Activated gamma-delta T cell (primary cell): ENCODE measurements around the gene PKNOX2.

Experiments
- DNase-seq: peaks from one replicate; lab custom pipeline; 2025; lab: John Stamatoyannopoulos, UW

Gene PKNOX2

DNA sequence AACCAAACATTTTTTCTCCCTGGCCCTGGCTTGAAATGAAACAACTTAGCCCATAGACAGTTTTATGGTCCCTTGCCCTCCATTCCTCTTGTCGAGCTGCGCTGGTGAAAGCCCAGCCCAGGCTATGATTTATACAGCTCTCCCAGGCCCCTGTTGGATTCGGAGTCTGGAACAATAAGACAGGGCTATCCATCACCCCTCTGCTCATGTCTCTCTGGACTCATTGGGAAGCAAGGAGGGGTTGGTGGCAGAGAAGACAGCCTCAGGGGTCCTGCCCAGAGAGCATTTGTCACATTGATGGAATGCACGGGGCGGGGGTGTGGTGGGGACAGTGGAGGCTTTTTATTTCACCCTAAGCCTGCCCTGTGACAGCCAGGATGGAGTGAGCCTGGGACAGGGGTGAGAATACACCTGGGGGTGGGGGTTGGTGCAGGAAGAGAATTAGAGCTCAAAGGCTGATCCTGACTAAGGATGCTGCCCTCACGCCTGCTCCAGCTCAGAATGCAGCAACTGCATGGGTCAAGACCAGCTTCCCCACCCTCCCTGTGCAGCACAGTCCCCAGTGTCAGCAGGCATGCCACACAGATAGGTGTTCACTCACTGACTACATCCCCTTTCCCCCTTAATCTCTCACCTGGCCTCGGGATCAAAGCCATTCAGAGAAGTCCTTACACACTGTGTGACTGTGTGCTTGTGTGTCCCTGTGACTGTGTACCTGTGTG lies 10.0 kb upstream of the PKNOX2 start:
- DNase-seq: no peak

DNA sequence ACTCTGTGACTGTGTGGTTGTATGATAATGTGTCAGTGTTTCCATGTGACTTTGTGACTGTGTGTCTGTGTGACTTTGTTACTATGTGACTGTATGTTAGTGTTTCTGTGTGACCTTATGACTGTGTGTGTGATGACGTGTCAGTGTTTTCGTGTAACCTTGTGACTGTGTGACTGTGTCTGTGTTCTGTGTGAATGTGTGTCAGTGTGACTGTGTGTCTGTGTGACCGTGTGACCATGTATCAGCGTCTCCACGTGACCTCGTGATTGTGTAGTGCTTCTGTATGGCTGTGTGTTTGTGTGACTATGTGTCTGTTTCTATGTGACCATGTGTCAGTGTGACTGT lies 9.5 kb upstream of the PKNOX2 start:
- DNase-seq: no peak

DNA sequence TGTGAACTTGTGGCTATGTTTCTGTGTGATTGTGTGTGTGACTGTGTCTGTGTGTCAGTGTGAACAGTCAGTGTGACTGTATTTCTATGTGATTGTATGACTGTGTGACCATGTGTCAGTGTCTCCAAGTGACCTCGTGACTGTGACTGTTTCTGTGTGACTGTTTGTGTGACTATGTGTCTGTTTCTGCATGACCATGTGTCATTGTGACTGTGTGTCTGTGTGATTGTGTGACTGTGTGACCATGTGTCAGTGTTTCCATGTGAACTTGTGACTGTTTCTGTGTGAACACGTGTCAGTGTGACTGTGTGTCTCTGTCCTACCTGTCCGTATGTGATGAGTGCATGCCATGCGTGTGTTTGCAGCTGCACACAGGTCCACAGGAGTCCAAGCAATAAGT lies 8.8 kb upstream of the PKNOX2 start:
- no peak for DNase-seq

DNA sequence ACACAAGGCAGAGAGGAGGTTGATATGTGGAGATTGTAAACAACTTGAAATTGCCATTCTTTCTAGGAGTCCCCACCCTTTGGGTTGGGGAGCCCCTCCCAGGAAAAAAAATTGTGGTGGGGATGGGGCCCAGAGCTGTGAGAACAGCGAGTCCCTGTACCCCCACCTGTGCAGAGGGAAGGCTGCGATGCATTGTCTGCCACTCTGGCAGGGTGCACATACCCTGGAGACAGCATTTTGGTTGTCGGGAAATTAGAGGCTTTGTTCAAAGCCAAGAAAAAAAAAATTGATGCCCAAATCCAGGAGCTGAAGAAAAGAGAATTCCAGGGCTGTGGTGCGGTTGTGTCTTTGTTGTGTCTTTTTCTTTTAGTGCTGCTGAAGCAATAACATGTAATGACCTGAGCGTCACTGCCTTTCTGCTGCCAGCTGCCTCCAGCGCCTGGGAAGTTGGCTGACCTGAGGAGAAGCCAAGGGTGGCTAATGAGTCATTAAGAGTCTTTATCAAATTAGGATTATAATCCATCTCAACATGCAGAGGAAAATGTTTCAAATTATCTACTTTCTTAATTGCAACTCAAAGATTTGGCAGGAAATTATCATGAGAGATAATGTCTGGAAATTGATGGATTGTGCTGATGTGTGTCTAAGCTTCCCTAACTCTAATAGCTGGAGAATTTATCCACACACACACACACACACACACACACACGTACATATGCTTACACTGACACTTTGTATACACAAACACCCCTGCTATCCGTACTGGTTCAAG lies 8.0 kb upstream of the PKNOX2 start:
- no peak for DNase-seq

DNA sequence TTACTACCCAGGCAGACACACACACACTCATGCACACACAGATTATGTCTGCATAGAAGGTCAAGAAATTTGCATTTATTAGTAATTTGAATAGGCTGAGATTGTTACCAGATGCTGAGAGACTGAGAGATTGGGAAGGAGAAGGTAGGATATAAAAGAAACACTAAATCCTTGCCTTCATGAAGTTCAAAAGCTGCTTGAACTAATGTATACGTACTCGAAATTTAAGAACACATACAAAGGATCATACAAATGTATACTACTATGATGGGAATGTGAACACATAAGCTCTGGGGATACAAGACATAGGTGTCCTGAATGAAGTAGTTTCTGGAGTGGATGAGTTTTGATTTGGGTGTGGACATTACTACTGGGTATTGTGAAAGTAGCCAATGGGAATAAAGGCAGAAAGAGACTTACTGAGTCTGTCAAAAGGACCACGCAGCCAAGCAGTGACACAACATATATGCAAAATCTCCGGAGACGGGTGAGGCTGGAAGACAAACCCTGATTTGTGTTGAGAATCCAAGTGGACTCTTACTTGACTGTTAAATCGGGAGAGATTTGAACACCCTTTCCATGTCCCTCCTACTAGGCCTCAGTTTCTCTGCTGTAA lies 7.3 kb upstream of the PKNOX2 start:
- no peak for DNase-seq

DNA sequence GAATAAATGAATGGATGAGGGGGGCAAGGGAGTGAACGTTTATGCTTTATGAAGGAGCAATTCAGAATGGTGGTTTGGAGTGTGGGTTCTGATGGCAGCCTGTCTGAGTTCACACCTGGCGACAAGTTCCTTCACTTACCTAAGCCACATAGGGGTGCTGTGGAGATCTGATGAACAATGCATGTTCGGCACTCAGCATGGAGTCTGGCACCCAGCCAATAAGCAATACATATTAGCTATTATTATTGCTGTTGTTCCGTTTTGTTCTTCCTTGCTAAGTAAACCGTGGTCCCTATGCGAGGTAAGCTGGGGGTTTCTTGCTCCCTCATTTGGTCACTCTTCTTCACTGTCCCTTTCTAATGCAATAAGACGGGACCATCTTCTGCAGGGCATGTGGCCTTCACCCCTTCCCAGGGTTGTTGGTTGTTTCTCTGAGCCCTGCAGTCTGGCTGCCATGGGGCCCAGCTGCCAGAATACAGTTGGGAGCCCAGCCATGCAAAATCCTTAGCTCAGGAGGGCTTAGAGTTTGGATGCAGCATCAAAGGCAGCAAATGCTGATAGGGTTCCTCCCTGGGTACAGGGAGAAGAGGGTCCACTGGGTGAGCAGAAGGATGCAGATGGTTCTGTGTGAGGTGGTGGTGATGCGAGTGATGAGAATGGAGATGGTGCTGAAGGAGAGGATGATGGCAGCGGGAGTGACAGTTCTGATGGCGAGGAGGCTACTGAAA lies 6.4 kb upstream of the PKNOX2 start:
- DNase-seq: no peak

DNA sequence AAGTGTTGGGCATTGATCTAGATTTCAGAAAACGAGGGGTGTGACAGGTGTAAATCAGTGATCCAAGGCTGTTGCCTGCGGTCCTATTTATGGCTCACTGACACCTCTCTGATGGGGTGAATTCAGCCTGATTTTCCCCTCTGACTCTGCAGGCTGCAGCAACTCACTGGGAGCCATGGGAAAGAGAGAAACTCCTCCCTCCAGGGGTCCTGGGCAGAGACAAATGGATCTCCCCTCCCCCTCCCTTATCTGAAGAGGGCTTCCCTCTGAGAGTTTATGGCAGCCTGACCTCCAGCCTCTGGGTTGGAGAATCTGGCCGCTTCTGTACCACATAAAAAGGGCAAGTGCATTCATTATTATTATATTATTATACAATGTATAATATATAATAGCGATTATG lies 1.8 kb upstream of the PKNOX2 start:
- DNase-seq: no peak

DNA sequence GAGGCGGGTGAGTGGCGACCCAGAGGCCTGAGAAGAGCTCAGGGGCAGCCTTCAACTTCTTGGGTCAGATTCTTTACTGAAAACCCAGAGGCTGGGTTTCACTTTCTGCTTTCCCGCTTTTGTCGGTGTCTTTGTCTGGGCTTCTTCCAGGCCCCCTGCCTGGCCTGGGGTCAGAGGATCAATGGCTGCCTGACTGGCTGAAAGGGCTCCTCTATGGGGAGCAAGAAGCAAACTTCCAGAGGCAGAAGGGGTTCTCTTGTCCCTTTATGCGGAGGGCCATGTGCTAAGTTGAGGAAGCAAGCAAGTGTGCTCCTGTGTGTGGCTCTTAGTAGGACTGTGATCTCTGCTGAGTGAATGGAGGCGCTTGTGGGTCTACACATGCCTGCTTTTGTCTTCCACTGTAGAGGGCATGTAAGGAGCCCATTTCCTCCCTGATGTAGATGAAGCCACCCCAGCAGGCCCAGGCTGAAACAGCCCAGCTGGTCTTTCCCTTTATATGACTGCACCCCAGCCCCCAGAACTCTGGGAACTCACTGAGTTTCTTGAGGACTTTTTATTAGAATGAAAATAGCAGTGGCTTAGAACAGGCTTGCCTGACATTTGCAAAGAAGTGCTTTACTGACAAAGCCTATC lies 1.0 kb upstream of the PKNOX2 start:
- DNase-seq: no peak

DNA sequence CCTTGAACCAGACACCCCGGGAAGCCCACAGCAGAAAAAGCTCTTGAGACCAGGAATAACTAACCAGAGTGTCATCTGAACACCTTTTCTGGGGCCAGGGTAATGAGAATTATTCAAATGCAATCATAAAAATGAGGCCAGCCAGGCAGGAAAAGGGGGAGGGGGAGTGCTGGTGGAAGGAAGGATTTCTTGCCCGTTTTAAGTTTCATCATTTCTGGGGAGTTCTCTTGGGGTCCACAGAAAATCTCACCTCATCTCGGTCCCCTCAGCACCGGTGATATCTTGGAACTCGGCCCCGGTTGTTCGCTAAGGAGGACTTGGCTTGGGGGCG lies 495 bp upstream of the PKNOX2 start:
- DNase-seq: no peak

DNA sequence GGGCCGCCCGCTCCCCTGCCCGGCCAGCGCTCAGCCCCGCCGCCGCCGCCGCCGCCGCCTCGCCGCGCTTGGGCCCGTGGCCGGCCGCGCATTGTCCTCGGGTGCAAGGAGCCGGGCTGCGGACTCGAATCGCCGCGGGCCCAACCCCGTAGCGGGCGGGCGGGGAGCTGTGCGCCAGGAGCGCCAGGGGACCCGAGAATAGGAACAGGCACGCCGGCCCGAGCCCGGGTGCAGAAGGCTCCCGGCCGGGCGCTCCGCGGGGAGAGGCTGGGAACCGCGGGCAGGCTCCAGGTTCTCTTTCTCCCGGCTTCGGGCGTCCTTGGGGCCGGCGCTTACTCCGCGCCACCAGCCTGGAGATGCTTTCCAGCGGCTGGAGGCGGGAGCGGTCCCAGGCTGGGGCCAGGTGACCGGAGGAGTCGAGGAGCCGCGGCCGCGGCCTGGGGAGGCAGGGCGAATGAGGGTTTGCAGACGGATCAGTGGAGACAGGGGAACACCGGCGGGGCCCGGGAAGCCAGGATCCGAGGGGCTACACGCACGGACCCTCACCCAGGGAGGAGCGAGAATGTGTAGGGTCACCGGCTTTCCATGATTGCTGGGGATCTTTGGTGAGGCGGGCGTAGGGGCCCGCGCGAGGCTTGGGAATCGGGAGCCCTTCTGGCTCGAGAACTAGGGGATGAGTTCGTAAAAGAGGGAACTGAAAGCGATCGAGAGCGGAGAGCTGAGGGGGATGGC lies 726 bp downstream of the PKNOX2 start:
- no peak for DNase-seq

DNA sequence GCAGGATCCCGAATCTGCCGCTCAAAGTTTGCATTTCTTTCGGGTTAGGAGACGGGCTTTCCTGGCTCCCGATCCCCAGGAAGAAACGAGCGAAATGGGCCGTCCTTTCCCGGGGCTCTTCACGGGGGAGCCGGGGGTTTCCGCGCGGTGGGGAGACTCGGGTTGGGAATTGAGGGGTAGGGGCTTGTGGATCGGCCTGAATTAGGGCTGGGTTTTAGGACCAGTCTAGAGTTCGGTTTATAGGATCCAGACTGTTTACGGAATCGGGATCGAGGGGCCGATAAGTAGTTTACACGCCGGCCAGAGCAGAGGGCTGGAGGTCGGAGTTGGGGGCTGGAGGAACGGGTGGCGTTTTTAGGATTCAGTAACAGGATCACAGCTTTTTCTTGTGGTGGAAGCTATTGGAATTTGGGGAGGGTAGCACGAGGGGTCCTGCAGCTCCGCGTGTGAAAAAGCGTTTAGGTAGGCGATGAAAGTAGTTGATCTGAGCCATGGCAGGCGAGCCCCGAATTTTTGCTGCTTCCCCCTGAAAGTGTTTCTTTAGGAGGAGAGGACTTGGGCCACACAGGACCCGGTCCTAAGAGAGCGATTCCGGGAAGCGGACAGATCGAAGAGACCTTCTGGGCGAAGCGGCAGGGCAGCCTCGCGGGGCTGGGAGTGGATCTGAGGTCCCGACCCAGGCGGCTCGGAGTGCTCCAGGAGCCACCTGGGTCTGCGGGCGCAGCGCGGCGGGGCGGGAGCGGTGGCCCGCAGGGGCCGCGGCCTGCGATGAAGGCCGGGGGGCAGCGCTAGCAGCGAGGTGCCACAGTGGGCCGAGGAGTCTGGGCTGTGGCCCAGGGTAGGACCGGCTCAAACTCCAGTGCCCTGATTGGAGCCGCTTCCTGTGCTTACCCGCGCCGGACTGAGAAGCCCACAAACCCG lies 1.6 kb downstream of the PKNOX2 start:
- DNase-seq: no peak

DNA sequence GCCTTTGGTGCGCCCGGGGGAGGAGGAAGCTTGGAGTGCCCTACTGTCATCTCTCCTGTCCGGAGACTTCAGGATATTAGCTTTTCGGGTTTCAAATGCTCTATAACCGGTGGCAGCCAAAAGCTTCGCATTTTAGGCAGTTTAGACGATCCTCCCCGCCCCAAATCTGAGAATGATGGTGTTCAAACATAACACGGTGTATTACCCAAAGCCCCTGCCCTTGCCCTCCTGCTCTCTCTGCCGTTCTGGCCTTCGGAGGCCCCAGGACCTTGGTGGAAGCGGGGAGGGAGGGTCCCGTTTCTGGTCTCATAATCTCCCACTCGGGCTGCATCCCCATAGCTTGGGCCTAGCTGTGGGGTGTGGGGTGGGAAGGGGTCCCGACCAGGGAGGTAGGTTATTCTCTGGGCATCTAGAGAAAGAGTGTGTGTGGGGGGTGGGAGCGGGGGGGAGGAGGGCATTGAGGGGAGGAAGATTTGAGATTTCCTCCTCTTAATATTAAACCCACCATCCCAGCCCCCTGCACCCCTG lies 2.3 kb downstream of the PKNOX2 start:
- no peak for DNase-seq

DNA sequence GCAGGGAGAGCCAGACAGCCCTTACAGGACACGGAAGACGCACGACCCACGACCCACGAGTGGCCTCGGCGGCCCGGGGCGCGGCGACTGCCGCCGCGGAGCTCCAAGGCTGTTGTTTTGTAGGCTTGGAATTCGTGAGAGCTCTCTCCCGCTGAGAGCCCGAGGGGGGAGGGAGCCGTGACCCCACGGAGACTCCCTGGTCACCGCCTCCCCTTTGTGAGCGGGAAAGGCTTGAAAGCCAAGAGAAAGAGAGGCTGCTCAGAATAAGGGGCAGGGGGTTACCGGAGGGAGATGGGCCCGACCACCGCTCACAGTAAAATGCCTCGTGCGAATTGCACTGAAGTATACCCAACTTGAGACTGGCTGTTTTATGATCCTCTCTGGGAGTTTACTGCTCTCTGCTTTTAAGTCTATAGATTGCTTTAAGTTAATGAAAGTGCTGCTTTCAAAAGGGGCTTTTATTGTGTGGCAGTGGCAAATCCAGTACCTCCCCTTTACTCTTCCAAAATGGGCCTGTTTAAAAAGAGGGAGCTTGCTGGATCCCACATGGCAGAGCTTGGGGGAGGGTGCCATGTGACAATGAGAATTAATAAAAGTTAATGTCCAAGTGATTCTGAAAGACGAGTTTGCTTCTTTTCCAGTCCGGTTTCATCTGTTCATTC lies 2.9 kb downstream of the PKNOX2 start:
- DNase-seq: no peak

DNA sequence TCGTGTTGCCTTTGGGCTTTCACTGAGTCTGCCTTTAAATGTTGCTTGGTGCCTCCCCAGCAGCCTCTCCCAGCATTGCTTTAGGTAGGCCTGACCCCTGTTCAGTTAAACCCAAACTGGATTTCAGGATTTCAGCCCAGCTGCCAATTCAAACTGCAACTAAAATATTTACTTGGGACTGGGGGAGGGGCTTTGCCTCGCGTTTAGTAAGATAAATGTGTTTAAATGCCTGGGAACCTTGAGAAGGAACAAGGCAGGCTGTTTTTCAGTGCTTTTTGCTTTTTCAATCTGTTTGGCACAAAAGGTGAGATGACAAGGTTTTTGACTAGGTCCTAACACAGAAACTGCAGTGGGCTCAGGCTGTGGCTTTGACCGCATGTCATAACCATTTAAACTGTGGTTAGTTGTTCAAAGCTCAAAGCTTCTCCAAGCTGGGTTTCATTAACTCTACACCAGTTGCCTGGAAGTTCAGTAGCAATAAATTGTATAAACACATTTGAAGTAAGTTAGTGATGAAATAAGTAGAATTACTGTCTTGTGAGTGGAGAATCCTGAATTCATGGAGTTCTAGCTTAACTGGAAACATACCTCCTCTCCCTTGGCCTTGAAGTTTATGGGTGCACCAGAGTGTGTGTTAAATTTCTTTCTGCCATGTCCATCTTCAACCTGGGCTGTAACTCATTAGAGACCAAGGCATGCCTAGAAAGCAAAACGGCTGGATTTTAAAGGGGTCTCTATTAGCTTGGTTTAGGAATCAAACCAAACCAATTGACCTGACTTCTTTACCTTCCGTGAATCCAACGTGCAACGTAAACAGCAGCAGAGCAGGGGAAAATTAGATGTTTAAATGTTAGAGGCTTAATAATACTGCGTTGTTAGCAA lies 3.6 kb downstream of the PKNOX2 start:
- no peak for DNase-seq

DNA sequence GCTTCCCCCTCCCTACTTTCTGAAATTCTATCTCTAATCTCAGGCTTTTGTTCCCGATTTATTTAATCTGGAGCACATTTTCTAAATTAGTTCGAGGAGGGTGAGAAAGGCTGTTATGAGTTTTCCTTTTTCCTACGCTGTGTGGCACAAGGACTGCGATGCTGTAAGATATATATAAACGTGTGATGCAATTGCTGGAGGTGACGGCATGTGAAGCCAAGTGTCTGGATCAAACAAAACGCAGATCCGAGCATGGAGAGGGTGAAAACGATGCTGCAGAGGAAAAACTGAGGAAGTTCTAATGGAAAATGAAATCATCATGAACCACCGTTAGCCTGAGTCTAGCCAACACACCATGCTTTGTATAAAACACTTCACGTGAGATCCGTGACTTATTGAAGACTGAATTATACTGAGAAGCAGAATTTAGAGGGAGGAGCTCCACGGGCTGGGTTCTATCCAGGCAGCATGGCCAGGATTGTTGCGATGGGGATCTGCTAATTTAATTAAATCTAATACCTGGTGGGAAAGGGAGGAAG lies 4.4 kb downstream of the PKNOX2 start:
- DNase-seq: no peak

DNA sequence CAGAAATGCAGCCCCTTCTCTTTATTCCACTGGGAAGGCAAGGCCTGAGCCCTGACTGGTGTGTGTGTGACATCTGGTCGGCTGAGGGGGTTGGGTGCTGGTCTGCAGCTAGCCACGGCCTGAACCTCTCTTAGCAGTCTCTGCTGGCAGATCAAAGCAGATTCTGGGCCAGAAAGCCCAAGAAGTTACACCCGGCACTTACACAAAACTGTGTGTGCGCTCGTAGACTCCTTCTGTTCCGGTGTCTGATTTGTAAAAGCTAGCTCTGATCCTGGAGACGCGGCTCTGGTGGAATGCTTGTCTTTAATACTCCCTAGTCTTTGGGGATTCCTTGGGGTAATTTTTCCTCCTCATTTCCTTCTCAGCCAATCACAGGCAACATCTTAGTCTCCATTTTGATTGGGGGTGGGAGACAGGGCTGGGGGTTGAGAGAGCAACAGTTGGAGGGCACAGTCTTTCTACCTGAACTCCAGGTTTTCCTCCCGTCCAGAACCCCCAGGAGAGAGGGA lies 5.5 kb downstream of the PKNOX2 start:
- no peak for DNase-seq

DNA sequence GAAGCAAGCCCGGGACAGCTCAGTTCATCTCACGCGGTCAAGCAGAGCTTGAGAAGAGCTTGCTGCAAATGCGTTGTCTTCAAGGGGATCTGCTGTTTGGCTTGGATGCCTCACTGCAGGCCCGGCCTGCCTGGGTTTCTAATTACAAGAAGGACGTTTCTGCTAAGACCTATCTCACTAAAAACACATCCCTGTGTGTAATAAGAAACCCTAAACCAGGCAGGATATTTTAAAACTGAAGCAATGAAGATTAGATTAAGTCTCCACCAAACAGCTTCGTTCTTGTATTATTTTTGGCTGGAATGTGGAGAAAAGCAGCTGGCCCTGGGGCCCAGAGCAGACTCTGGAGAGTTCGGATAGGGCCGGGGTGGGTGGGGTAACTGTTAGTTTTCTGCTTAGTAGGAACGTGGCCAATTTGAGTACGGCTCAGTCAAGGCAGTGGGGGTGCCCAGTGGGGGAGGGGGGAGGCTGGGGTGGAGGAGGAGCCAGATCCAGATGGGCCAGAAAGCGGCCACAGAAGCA lies 6.0 kb downstream of the PKNOX2 start:
- no peak for DNase-seq

DNA sequence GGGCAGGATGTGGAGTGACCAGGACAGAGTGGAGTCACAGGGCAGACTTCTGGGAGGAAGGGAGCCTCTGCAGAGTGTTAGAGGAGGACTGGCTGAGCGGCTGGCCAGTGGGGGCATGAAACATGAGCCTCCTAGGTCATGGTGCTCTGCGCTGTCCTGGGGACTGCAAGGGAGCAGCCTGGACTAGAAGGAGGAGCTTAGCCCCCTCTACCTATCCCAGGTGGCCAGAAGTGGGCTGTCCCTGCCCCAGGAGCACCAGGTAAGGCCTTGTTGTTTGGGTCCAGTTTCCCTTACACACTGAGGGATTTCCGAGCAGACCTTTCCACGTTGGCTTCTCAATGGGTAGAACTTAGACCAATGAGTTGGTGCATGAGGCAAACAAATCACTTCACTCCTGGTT lies 7.4 kb downstream of the PKNOX2 start:
- no peak for DNase-seq
